CD4-positive, CD25-positive, alpha-beta regulatory T cell (primary cell): ENCODE measurements around the gene SLC35E2B. TPM values are rescaled to one million over a fixed set of nuclear protein-coding genes. Genes with fewer than 3 reads are reported as not detected.
A peak's percentile ranks its signal among the peaks of the same experiment; 100 is the strongest.
"Not testable (repeated sequence)": the region's sequence is repeated elsewhere in the genome, so short reads cannot be mapped to it uniquely, and the experiment has no call there.

Experiments
- ATAC-seq, 2 donors: fragments of 150-1000 bp; cut with Tn5 transposase; one replicate each; pipeline ENCODE4 v1.10.0; 2021; ENCODE audit warnings: low read depth in 2 of 2, moderate number of reproducible peaks in 2 of 2, moderate library complexity in 1 of 2
- DNase-seq, 3 donors: peaks; one replicate each; pipeline versions ENCODE4 v3.0.0 to v3.0.0-alpha.2; 2012 to 2022; ENCODE audit warnings: mixed read lengths in 1 of 3
- H3K27ac ChIP-seq: one replicate; pipeline ENCODE4 v1.7.0; 2013; ENCODE audit warnings: mild to moderate bottlenecking, low read length; ENCODE audit not compliant: insufficient read depth, poor library complexity, severe bottlenecking
- H3K27me3 ChIP-seq: one replicate; pipeline ENCODE4 v1.7.0; 2013; ENCODE audit warnings: low read length; ENCODE audit not compliant: control insufficient read depth, insufficient read depth
- H3K36me3 ChIP-seq: one replicate; pipeline ENCODE4 v1.7.0; 2013; ENCODE audit warnings: mild to moderate bottlenecking, low read length, moderate library complexity; ENCODE audit not compliant: control insufficient read depth, insufficient read depth
- H3K4me1 ChIP-seq: 2 replicates; pipeline ENCODE4 v1.7.0; 2013; ENCODE audit warnings: mild to moderate bottlenecking, low read length; ENCODE audit not compliant: insufficient read depth, control insufficient read depth, poor library complexity, severe bottlenecking
- H3K4me3 ChIP-seq: one replicate; pipeline ENCODE4 v1.7.0; 2013; ENCODE audit warnings: low read depth, mild to moderate bottlenecking, low read length, moderate library complexity
- H3K9me3 ChIP-seq, 2 experiments: 1 replicate in 1 of 2; 2 replicates in 1 of 2; pipeline ENCODE4 v1.7.0; 2013; ENCODE audit warnings: low read length in 2 of 2, mild to moderate bottlenecking in 1 of 2, moderate library complexity in 1 of 2; ENCODE audit not compliant: control insufficient read depth in 2 of 2
- H3K27ac Mint-ChIP-seq, 3 donors: one replicate each; pipeline ENCODE4 v1.8.0; 2020 to 2022; ENCODE audit warnings: mild to moderate bottlenecking in 3 of 3, mixed read lengths in 3 of 3, moderate library complexity in 2 of 3
- H3K27me3 Mint-ChIP-seq: one replicate; pipeline ENCODE4 v1.8.0; 2022; ENCODE audit warnings: mild to moderate bottlenecking, mixed read lengths
- H3K36me3 Mint-ChIP-seq: one replicate; pipeline ENCODE4 v1.8.0; 2020; ENCODE audit warnings: mixed read lengths
- H3K4me1 Mint-ChIP-seq, 4 donors: one replicate each; pipeline ENCODE4 v1.8.0; 2020 to 2022; ENCODE audit warnings: mixed read lengths in 4 of 4, mild to moderate bottlenecking in 1 of 4
- H3K4me3 Mint-ChIP-seq, 4 donors: one replicate each; pipeline ENCODE4 v1.8.0; 2020 to 2022; ENCODE audit warnings: mild to moderate bottlenecking in 4 of 4, mixed read lengths in 4 of 4, moderate library complexity in 3 of 4
- H3K9me3 Mint-ChIP-seq, 7 donors: one replicate each; pipeline ENCODE4 v1.8.0; 2020 to 2022; ENCODE audit warnings: mixed read lengths in 7 of 7, mild to moderate bottlenecking in 3 of 7, moderate library complexity in 2 of 7
- polyA plus RNA-seq, 4 donors: library from polyadenylated mRNA; unstranded; fragments of 300-500 nt; fragmentation: Illumina TruSeq; gene quantifications; one replicate each; pipeline ENCODE4 v1.2.3, GENCODE V29; 2021
- total RNA-seq: library from RNA; stranded (reverse); gene quantifications from one replicate; pipeline ENCODE4 v1.2.3, GENCODE V29; 2022

The SLC35E2B gene
- total RNA-seq, result 77.6 TPM
- polyA plus RNA-seq, result 10 to 100 TPM; 25.8 to 32.0 (median 30.6) TPM

- Mint-ChIP-seq H3K4me3 (peak within 1 kb of the TSS; percentile 79 to 93 (median 88)), H3K4me1 (peaks cover 0 to 15% (median 8%) of the 10 kb centered on the region in 4 donors), H3K27ac (peak within 1 kb of the TSS in 1 of 3 donors; percentile 91)
- peak within 1 kb of the TSS; percentile 92 for H3K27ac ChIP-seq
- not testable (repeated sequence) for H3K27me3 ChIP-seq, H3K4me3 ChIP-seq, H3K36me3 ChIP-seq, H3K27me3 Mint-ChIP-seq, H3K9me3 ChIP-seq, H3K9me3 Mint-ChIP-seq, H3K36me3 Mint-ChIP-seq, H3K4me1 ChIP-seq
- ATAC-seq, result peak; percentile 76 to 79
- DNase-seq, result peak; percentile 89 to 96 (median 95)
Observed at GRCh38 chr1:1692714-1693647, at the start of gene SLC35E2B. Gene SLC35E2B (minus strand): TSS chr1:1692795. CDS start chr1:1676699, 16,096 bp downstream.

GRCh38 chr1:1741013-1741412 lies 48.4 kb upstream of the SLC35E2B start:
- not testable (repeated sequence) for H3K4me1 ChIP-seq, H3K4me3 ChIP-seq, H3K36me3 ChIP-seq, ATAC-seq, H3K27ac Mint-ChIP-seq, H3K9me3 Mint-ChIP-seq, H3K27me3 Mint-ChIP-seq, H3K36me3 Mint-ChIP-seq, H3K4me1 Mint-ChIP-seq, H3K27ac ChIP-seq, H3K9me3 ChIP-seq, DNase-seq, H3K27me3 ChIP-seq
- H3K4me3 Mint-ChIP-seq, result peak overlapping the region in 1 of 4 donors; percentile 25

- H3K27ac ChIP-seq, H3K27ac Mint-ChIP-seq, H3K36me3 ChIP-seq, H3K4me1 Mint-ChIP-seq, H3K4me3 ChIP-seq, H3K27me3 Mint-ChIP-seq, H3K9me3 Mint-ChIP-seq, DNase-seq, H3K9me3 ChIP-seq, H3K27me3 ChIP-seq, H3K36me3 Mint-ChIP-seq, H3K4me1 ChIP-seq, H3K4me3 Mint-ChIP-seq: not testable (repeated sequence)
- peak in 1 of 2 donors; percentile 25 for ATAC-seq
Observed at GRCh38 chr1:1738799-1739337, 46.3 kb upstream of the SLC35E2B start.

GRCh38 chr1:1737675-1738590 lies 45.3 kb upstream of the SLC35E2B start:
- H3K4me3 ChIP-seq, H3K27ac ChIP-seq, H3K4me1 Mint-ChIP-seq, H3K9me3 Mint-ChIP-seq, H3K27ac Mint-ChIP-seq, H3K27me3 ChIP-seq, H3K36me3 Mint-ChIP-seq, H3K4me1 ChIP-seq, DNase-seq, H3K27me3 Mint-ChIP-seq, H3K9me3 ChIP-seq, H3K4me3 Mint-ChIP-seq, H3K36me3 ChIP-seq: not testable (repeated sequence)
- peak in 1 of 2 donors; percentile 12 for ATAC-seq

- H3K4me1 Mint-ChIP-seq, result peaks cover 6 to 13% (median 11%) of the 10 kb centered on the region in 4 donors
- H3K9me3 Mint-ChIP-seq, result no peaks in the 10 kb centered on the region
- H3K36me3 Mint-ChIP-seq, result peaks cover 12% of the 10 kb centered on the region
- Histone ChIP-seq H3K4me3 (no peak overlapping the region), H3K9me3 (no peaks in the 10 kb centered on the region), H3K27me3 (no peaks in the 10 kb centered on the region), H3K4me1 (peaks cover 13% of the 10 kb centered on the region), H3K36me3 (peaks cover 25% of the 10 kb centered on the region), H3K27ac (no peak overlapping the region)
- H3K4me3 Mint-ChIP-seq, result peak overlapping the region in 1 of 4 donors; percentile 68
- DNase-seq (no peak), ATAC-seq (no peak)
- H3K27ac Mint-ChIP-seq, result no peak overlapping the region
- no peaks in the 10 kb centered on the region for H3K27me3 Mint-ChIP-seq
Observed at GRCh38 chr1:1732381-1732780, 39.8 kb upstream of the SLC35E2B start.

- Mint-ChIP-seq H3K27ac (peak overlapping the region in 1 of 3 donors; percentile 42), H3K4me1 (peaks cover 6 to 19% (median 11%) of the 10 kb centered on the region in 4 donors), H3K4me3 (no peak overlapping the region), H3K27me3 (no peaks in the 10 kb centered on the region), H3K36me3 (peaks cover 12% of the 10 kb centered on the region), H3K9me3 (no peaks in the 10 kb centered on the region)
- ATAC-seq (no peak), DNase-seq (no peak)
- Histone ChIP-seq H3K36me3 (peaks cover 25% of the 10 kb centered on the region), H3K27me3 (no peaks in the 10 kb centered on the region), H3K9me3 (no peaks in the 10 kb centered on the region), H3K27ac (no peak overlapping the region), H3K4me1 (peaks cover 13% of the 10 kb centered on the region), H3K4me3 (no peak overlapping the region)
Observed at GRCh38 chr1:1730870-1731269, 38.3 kb upstream of the SLC35E2B start.

GRCh38 chr1:1730230-1730629 lies 37.6 kb upstream of the SLC35E2B start:
- H3K9me3 ChIP-seq, ATAC-seq, DNase-seq, H3K27ac Mint-ChIP-seq, H3K4me3 ChIP-seq, H3K9me3 Mint-ChIP-seq, H3K4me3 Mint-ChIP-seq, H3K27me3 ChIP-seq, H3K27ac ChIP-seq, H3K27me3 Mint-ChIP-seq: not testable (repeated sequence)
- peaks cover 13% of the 10 kb centered on the region for H3K4me1 ChIP-seq
- Mint-ChIP-seq H3K4me1 (peaks cover 6 to 19% (median 11%) of the 10 kb centered on the region in 4 donors), H3K36me3 (peaks cover 12% of the 10 kb centered on the region)
- H3K36me3 ChIP-seq, result peaks cover 23% of the 10 kb centered on the region
